Naive thymus-derived CD8-positive, alpha-beta T cell (primary cell): ENCODE results near the gene ZNF185. TPM values are rescaled to one million over a fixed set of nuclear protein-coding genes. Genes with fewer than 3 reads are reported as not detected.
A peak's percentile ranks its signal among the peaks of the same experiment; 100 is the strongest.

Experiments
- ATAC-seq, 2 donors: fragments of 150-1000 bp; cut with Tn5 transposase in 1 of 2; sonication (Bioruptor Pico), chemical (Tn5 transposase) in 1 of 2; 1 replicate in 1 of 2; 2 replicates in 1 of 2; pipeline ENCODE4 v1.10.0; 2021; ENCODE audit warnings: mild to moderate bottlenecking in 2 of 2, moderate library complexity in 2 of 2
- POLR2A ChIA-PET: fragments of 350-600 bp; sonication (Branson Sonifier 250); formaldehyde crosslinking; loops from one replicate; lab custom pipeline; 2021; ENCODE audit warnings: antibody characterized with exemption; lab: Charles Lee
- DNase-seq, 10 donors: peaks; one replicate each; pipeline versions ENCODE4 v3.0.0 to v3.0.0-alpha.2; 2020 to 2022
- H3K27ac Mint-ChIP-seq, 10 donors: one replicate each; pipeline ENCODE4 v1.8.0; 2020 to 2022; ENCODE audit warnings: mild to moderate bottlenecking in 10 of 10, mixed read lengths in 10 of 10, moderate library complexity in 4 of 10, inconsistent platforms in 1 of 10
- H3K27me3 Mint-ChIP-seq, 5 donors: one replicate each; pipeline ENCODE4 v1.8.0; 2021 to 2022; ENCODE audit warnings: mixed read lengths in 5 of 5
- H3K36me3 Mint-ChIP-seq, 3 donors: one replicate each; pipeline ENCODE4 v1.8.0; 2020 to 2022; ENCODE audit warnings: mixed read lengths in 3 of 3, mild to moderate bottlenecking in 2 of 3, inconsistent platforms in 1 of 3
- H3K4me1 Mint-ChIP-seq, 4 donors: one replicate each; pipeline ENCODE4 v1.8.0; 2021 to 2022; ENCODE audit warnings: mixed read lengths in 4 of 4
- H3K4me3 Mint-ChIP-seq, 10 donors: one replicate each; pipeline ENCODE4 v1.8.0; 2020 to 2022; ENCODE audit warnings: mild to moderate bottlenecking in 10 of 10, mixed read lengths in 10 of 10, moderate library complexity in 6 of 10, inconsistent platforms in 1 of 10
- H3K9me3 Mint-ChIP-seq, 9 donors: one replicate each; pipeline ENCODE4 v1.8.0; 2020 to 2022; ENCODE audit warnings: mixed read lengths in 9 of 9, mild to moderate bottlenecking in 3 of 9, inconsistent platforms in 1 of 9, moderate library complexity in 1 of 9
- polyA plus RNA-seq, 3 donors: library from polyadenylated mRNA; unstranded; fragments of 300-500 nt; fragmentation: Illumina TruSeq; gene quantifications; one replicate each; pipeline ENCODE4 v1.2.3, GENCODE V29; 2021
- total RNA-seq, 8 experiments: library from RNA in 2 of 8; stranded (reverse) in 2 of 8; gene quantifications; one replicate each; pipeline ENCODE4 v1.2.3 and lab custom pipeline; 2021 to 2026

Gene ZNF185
- total and polyA plus RNA-seq, 5 experiments from 2014 or later = 1.8 to 2.8 (median 2.6) TPM

DNA sequence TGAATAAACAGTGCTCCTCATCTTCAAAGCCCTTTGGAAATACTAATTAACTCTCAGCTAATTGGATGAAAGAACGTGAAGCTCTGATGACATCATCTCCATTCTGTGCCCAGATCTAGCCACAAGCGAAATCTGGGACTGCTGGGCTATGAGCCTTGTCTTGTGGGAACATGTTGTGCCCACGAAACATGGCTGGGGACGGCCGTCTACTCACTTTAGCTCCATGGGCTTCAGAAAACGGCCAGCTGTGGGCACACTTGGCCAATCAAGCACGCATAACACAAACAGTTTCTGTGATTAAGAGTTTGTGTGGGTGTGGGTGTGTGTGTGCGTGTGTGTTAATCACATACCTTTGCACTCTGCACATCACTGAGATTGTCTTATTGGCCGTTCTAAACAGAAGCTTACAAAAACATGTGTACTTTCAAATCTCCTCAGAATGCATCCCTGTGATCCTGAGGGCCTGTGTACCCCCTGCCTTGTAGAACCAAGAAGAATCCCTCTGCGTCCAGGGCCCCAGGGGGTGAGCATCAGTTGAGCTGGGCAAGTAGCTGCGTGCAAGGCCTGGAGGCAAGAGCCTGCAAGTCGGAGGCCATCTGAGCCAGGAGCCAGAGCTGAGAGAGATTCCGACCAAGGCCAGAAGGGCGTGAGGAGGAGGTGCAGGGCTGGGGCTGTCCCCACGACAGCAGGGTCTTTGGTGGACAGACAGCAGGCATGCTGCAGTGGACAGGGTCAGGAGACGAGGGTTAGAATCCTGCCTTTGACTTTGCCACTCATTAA, 18.7 kb upstream of the ZNF185 start:
- H3K4me3 Mint-ChIP-seq = no peak overlapping the region
- ATAC-seq (no peak), DNase-seq (no peak)
- H3K27ac Mint-ChIP-seq = no peak overlapping the region
- H3K4me1 Mint-ChIP-seq = no peaks in the 10 kb centered on the region
- H3K36me3 Mint-ChIP-seq = no peaks in the 10 kb centered on the region
- no peaks in the 10 kb centered on the region for H3K27me3 Mint-ChIP-seq
- POLR2A ChIA-PET = no interaction called here
- peaks cover 0 to 2% (median 0%) of the 10 kb centered on the region in 9 donors for H3K9me3 Mint-ChIP-seq

DNA sequence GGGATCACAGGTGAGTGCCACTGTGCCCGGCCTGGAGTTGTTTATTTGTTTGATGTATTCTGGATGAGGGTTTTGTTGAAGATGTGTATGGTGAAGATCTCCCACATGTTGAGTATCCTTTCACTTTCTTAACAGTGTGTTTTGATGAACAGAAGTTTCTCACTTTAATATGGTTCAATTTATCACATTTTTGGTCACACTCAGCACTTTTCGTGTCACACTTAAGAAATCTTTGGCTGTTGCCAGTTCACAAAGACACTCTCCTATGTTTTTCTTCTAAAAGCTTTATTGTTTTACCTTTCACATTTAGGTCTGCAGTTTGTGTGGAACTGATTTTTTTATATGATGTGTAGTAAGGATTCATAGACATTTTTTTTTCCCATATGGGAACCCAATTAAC, 16.6 kb upstream of the ZNF185 start:
- Mint-ChIP-seq H3K4me1 (no peaks in the 10 kb centered on the region), H3K27ac (no peak overlapping the region), H3K27me3 (peaks cover 0 to 7% (median 0%) of the 10 kb centered on the region in 5 donors), H3K4me3 (no peak overlapping the region), H3K9me3 (peaks cover 0 to 2% (median 0%) of the 10 kb centered on the region in 9 donors), H3K36me3 (no peaks in the 10 kb centered on the region)
- ATAC-seq (no peak), DNase-seq (no peak)
- POLR2A ChIA-PET = no interaction called here

DNA sequence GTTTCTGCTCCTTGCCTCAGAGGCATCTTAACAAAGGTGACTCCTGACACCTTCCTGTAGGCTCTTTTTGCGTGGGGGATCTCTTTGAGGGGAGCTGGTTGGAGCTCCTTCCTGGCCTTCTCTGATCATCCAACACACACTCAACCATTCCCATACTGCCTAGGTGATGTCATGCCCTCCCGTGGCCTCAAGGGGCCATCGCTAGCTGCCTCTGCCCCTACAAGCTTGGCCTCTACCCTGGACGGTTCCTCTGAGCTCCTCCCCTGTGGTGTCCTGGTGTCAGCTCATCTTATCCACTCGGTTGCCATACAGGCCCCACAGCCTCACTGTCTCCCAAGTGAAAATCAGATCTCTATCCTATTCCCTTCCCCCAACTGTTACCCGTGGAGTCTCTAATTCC, 13.7 kb upstream of the ZNF185 start:
- H3K9me3 Mint-ChIP-seq = peaks cover 0 to 2% (median 0%) of the 10 kb centered on the region in 9 donors
- H3K27me3 Mint-ChIP-seq = peaks cover 0 to 11% (median 0%) of the 10 kb centered on the region in 5 donors
- POLR2A ChIA-PET = no interaction called here
- DNase-seq (no peak), ATAC-seq (no peak)
- H3K4me3 Mint-ChIP-seq = no peak overlapping the region
- no peaks in the 10 kb centered on the region for H3K4me1 Mint-ChIP-seq
- H3K36me3 Mint-ChIP-seq = no peaks in the 10 kb centered on the region
- H3K27ac Mint-ChIP-seq = no peak overlapping the region

DNA sequence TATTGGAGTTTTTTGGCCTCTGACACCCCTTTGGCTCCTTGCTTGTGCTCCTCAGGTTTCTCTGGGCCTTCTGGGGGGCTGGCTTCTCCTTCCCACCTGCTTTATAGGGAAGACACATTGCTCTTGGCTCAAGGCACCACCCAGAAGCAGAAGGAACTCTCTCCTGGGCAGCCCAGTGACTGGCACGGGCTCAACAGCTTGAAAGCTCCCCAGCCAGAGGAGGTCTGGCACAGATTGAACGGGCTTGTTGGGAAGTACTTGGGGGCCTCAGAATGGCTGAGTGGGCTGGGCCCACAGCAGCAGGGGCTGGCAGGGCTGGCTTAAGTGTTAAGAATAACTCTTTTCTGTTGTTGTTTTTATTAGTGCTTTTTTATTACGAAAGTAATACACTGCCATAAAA, 11.2 kb upstream of the ZNF185 start:
- H3K9me3 Mint-ChIP-seq = peaks cover 0 to 2% (median 0%) of the 10 kb centered on the region in 9 donors
- DNase-seq (no peak), ATAC-seq (no peak)
- POLR2A ChIA-PET = no interaction called here
- H3K36me3 Mint-ChIP-seq = no peaks in the 10 kb centered on the region
- peak overlapping the region in 1 of 10 donors; percentile 40 for H3K27ac Mint-ChIP-seq
- H3K27me3 Mint-ChIP-seq = peaks cover 11 to 33% (median 22%) of the 10 kb centered on the region in 5 donors
- H3K4me3 Mint-ChIP-seq = no peak overlapping the region
- H3K4me1 Mint-ChIP-seq = no peaks in the 10 kb centered on the region

DNA sequence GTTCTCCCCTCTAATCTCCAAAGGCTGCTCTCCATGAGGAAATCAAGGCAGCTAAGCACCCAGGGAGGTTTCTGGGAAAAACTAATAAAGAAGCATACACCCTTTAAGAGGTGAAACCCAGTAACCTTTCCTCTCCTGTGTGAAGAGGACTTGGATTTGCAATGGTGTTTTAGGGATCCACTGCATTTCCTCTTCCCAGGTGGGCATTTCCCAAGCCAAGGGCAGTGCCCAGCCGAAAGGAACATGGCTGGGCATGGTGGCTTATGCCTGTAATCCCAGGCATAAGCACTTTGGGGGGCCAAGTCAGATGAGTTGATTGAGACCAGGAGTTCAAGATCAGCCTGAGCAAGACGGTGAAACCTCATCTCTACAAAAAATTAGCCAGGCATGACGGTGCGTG, 5.4 kb upstream of the ZNF185 start:
- H3K4me3 Mint-ChIP-seq = no peak overlapping the region
- no peaks in the 10 kb centered on the region for H3K9me3 Mint-ChIP-seq
- ATAC-seq (no peak), DNase-seq (no peak)
- peaks cover 0 to 3% (median 0%) of the 10 kb centered on the region in 3 donors for H3K36me3 Mint-ChIP-seq
- POLR2A ChIA-PET = no interaction called here
- H3K27me3 Mint-ChIP-seq = peaks cover 16 to 49% (median 37%) of the 10 kb centered on the region in 5 donors
- H3K27ac Mint-ChIP-seq = peak overlapping the region in 1 of 10 donors; percentile 91
- H3K4me1 Mint-ChIP-seq = peaks cover 0 to 5% (median 0%) of the 10 kb centered on the region in 4 donors

DNA sequence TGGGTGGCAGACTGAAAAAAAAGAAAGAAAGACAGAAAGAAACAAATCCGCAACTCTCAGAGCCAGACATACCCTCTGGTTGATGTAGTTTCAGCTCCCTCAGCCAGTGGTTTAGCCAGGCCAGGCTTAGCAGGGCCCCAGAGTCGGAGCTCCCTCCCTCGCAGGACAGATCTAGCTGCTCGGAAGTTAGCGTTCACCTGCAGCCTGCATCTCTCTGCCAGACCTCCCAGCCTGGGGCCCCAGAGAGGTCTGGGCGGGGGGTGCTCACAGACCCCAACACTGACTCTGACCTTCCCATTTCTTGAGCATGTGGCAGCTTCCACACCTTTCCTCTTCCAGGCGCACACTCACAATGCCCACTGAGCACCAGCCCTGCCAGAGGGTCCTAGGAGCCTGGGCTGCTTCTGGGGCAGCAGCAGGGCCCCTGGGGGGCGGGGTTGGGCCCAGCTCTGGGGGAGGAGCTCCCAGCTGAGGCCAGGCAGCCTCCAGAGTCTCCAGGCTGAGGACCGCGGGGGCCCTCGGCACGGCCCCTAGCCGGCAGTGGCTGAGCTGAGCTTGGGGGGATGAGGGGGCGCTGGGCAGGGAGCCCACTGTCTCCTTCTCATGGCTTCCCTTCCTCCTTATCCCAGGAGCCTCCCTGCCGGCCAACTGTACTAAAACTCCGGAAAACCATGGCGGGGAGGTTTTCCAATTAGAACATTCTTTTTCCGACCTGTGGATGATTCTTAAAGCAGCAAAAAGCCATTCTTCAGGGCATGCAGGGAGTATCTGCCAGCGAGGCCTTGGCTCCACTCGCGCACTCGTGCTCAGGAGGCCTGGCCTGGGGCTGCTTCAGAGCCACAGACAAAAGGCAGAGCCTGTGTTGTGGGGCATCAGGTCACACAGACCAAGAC, 4.6 kb upstream of the ZNF185 start:
- POLR2A ChIA-PET = no interaction called here
- Mint-ChIP-seq H3K4me3 (no peak overlapping the region), H3K4me1 (peaks cover 0 to 5% (median 0%) of the 10 kb centered on the region in 4 donors), H3K27ac (peak overlapping the region in 1 of 10 donors; percentile 91), H3K36me3 (peaks cover 0 to 3% (median 0%) of the 10 kb centered on the region in 3 donors), H3K27me3 (peaks cover 16 to 50% (median 35%) of the 10 kb centered on the region in 5 donors), H3K9me3 (no peaks in the 10 kb centered on the region)
- DNase-seq (no peak), ATAC-seq (no peak)

DNA sequence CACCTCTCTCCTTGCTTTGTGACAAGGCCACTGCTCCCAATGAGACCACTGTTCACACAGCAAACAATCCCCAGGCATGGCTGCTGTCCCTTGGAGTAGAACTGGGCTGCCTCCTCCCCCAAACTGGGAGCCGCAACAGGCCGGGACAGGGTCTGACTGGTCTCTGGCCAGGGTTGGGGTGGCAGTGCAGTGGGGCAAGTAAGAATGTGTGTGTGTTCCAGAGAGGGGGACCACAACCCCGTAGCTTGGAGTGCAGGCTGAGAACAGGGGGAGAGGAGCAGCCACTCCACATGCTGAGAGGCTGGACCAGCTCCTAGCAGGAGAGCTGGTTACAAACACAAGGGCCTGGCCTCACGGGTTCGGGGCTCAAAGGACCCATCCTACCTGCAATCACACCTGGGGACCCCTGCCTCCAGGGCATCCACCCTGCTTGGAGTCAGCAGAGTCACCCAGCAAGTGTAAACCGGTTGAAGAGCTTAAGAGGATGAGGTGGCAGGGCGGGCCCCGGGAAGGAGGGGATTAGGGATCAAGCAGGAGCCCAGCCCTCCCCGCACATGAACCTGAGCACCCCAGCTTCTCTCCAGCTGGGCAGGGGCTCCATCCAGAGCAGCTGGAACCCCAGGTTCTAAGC, 3.8 kb upstream of the ZNF185 start:
- Mint-ChIP-seq H3K27me3 (peaks cover 16 to 55% (median 35%) of the 10 kb centered on the region in 5 donors), H3K36me3 (peaks cover 0 to 3% (median 0%) of the 10 kb centered on the region in 3 donors), H3K4me1 (peaks cover 0 to 5% (median 0%) of the 10 kb centered on the region in 4 donors), H3K4me3 (no peak overlapping the region), H3K27ac (no peak overlapping the region), H3K9me3 (no peaks in the 10 kb centered on the region)
- POLR2A ChIA-PET = no interaction called here
- DNase-seq (no peak), ATAC-seq (no peak)

DNA sequence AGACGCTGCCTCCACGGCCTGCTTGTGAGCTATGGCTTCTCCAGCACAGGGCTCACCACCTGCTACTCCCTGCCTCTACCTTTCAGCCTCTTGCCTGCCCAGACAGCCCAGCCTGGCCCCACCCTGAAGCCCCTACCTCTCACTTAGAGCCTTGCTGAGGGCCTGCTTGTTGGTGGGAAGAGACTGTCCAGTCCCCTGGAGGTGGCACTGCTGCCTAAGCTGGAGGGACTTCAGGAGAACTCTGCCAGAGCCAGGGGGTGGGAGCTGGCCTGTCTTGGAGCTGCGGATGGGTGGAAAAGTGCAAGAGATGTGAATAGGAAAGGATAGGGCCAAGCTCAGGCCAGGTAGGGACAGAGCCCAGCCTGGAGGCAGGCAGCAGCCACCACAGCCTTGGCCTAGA, 2.7 kb upstream of the ZNF185 start:
- peaks cover 0 to 3% (median 0%) of the 10 kb centered on the region in 3 donors for H3K36me3 Mint-ChIP-seq
- H3K4me1 Mint-ChIP-seq = peaks cover 0 to 5% (median 0%) of the 10 kb centered on the region in 4 donors
- peak overlapping the region in 1 of 10 donors; percentile 48 for H3K27ac Mint-ChIP-seq
- no peaks in the 10 kb centered on the region for H3K9me3 Mint-ChIP-seq
- DNase-seq = no peak
- peaks cover 16 to 47% (median 28%) of the 10 kb centered on the region in 5 donors for H3K27me3 Mint-ChIP-seq
- H3K4me3 Mint-ChIP-seq = no peak overlapping the region
- POLR2A ChIA-PET = no interaction called here
- ATAC-seq = no peak

DNA sequence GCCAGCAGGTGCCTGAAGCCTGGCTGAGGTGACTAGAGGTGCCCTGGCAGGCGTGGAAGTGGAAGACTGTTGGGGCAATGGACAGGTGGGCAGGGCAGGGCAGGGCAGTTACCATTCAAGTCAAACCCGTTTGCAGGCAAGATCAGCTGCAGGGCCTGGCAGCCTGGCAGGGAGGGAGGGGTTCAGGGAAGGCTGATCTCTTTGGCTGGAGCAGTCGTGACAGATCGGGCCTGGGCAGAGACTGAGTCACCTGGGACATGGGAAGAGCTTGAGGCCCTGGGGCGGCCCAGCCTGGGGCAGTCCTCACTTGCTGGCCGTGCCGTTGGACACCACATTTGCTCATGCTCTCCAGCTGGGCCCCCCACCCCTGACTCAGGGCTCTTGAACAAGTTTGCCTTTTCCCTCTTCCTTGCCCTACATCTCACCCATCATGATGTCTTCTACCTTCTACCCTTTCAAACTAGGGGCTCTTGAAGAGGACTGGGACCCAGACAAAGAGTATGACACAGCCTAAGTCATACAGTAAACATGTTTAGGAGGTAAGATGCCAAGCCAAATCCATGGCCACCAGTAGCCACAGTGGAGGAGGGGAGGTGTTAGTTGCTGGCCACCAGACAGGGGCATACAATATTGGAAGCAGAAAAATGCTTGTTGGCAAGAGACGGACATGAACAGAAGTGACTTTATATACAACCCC, 2.0 kb upstream of the ZNF185 start:
- Mint-ChIP-seq H3K27me3 (peaks cover 8 to 40% (median 20%) of the 10 kb centered on the region in 5 donors), H3K4me1 (peaks cover 0 to 5% (median 0%) of the 10 kb centered on the region in 4 donors), H3K36me3 (peaks cover 0 to 3% (median 0%) of the 10 kb centered on the region in 3 donors), H3K27ac (no peak overlapping the region), H3K9me3 (no peaks in the 10 kb centered on the region), H3K4me3 (peak overlapping the region in 1 of 10 donors; percentile 61)
- ATAC-seq = no peak
- no peak for DNase-seq
- POLR2A ChIA-PET = no interaction called here

DNA sequence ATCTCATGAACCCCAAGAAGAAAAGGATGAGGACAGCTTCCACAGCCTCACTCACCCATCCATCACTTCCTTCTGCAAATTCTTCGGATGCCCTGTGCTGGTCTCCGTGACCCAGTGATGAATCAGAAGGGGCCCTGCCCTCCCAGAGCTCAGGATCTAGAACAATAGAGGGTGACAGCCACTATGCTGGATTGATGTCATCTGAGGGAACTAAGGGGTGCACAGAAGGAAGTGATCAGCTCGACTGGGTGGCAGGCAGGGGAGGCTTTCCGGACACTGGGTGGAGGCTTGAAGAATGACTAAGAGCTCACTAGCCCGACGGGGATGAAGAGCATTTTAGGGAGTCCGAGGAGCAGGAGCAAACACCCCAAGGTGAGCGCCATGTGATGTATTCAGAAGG, 1.4 kb upstream of the ZNF185 start:
- POLR2A ChIA-PET = no interaction called here
- ATAC-seq (no peak), DNase-seq (no peak)
- Mint-ChIP-seq H3K4me1 (peaks cover 0 to 5% (median 0%) of the 10 kb centered on the region in 4 donors), H3K36me3 (peaks cover 0 to 3% (median 0%) of the 10 kb centered on the region in 3 donors), H3K27ac (peak overlapping the region in 1 of 10 donors; percentile 53), H3K4me3 (peak overlapping the region in 4 of 10 donors; percentile 51 to 61 (median 54)), H3K27me3 (peaks cover 5 to 36% (median 15%) of the 10 kb centered on the region in 5 donors), H3K9me3 (no peaks in the 10 kb centered on the region)

DNA sequence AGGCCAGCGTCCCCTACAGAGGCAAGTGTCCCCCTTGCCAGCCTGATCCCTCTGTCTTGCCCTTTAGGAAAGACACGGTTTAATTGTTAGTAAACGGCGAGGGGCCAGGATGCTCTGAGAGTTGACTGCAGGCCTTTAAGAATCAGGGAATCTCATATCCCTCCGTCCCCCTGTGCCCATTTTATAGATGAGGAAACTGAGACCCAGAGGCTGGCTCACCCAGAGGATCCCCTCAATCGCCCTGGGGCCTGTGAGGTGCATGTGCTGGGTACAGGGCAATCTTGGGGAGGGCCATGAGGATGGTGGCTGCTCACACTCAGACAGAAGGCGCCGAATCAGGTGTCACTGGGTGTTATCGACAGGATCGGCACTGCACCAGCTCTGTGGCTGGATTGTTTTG, 575 bp downstream of the ZNF185 start:
- POLR2A ChIA-PET = no interaction called here
- no peak overlapping the region for H3K27ac Mint-ChIP-seq

More for the DNA sequence above, 575 bp downstream of the ZNF185 start:
- peaks cover 5 to 34% (median 21%) of the 10 kb centered on the region in 5 donors for H3K27me3 Mint-ChIP-seq
- H3K36me3 Mint-ChIP-seq = peaks cover 0 to 3% (median 0%) of the 10 kb centered on the region in 3 donors
- peak in 1 of 10 donors; percentile 22 for DNase-seq
- no peaks in the 10 kb centered on the region for H3K9me3 Mint-ChIP-seq
- H3K4me1 Mint-ChIP-seq = peaks cover 0 to 5% (median 0%) of the 10 kb centered on the region in 4 donors
- no peak for ATAC-seq
- peak overlapping the region in 1 of 10 donors; percentile 29 for H3K4me3 Mint-ChIP-seq
